Activated effector memory CD4-positive, alpha-beta T cell treated with anti-CD3 and anti-CD28 coated beads, Interleukin-2, amount 50 U/mL, for 16 hours (primary cell): Measurements from ENCODE around the gene IDI1.

Experiments
- DNase-seq: peaks from one replicate; pipeline ENCODE4 v3.0.0-alpha.2; 2020

IDI1 gene

GRCh38 chr10:990808-991207, 58.1 kb downstream of the IDI1 start:
- DNase-seq: peak; percentile 59
